SK-N-SH (cell line): ENCODE results near the gene ENPEP.
A peak's percentile ranks its signal among the peaks of the same experiment; 100 is the strongest.

Experiments used
- CTCF ChIP-seq: fragments of 200-600 bp; sonication (generic); IDR thresholded peaks from 2 replicates; pipeline ENCODE4 v1.6.1; 2017; ENCODE audit warnings: antibody characterized with exemption, mild to moderate bottlenecking, moderate library complexity
- EP300 ChIP-seq, 2 experiments: IDR thresholded peaks; 2 replicates each; pipeline versions ENCODE4 v1.4.0 to v1.6.1; 2012; ENCODE audit warnings: borderline replicate concordance in 1 of 2, low read depth in 1 of 2, low read length in 1 of 2
- NRF1 ChIP-seq: IDR thresholded peaks from 2 replicates; pipeline ENCODE4 v1.6.1; 2012; ENCODE audit warnings: low read depth, mild to moderate bottlenecking, low read length
- POLR2AphosphoS5 ChIP-seq: IDR thresholded peaks from 2 replicates; pipeline ENCODE4 v1.6.1; 2012; ENCODE audit warnings: low read depth, low read length

- TF ChIP-seq NRF1 (no peak), CTCF (peak; percentile 78), EP300 (IDR thresholded peaks at IDR 0.05; ENCODE audit: borderline replicate concordance in 1 of 2, low read depth in 1 of 2, low read length in 1 of 2) (no peak), POLR2AphosphoS5 (no peak)
Observed at GRCh38 chr4:110516106-110516922, 40.4 kb downstream of the ENPEP start.
